GM18868 (cell line): ENCODE data around the gene ARL3.

Experiments used
- ATAC-seq: cut with Tn5 transposase; IDR thresholded peaks from one replicate; pipeline ENCODE4 v1.9.1; 2021; ENCODE audit warnings: mild to moderate bottlenecking, moderate library complexity; ENCODE audit not compliant: unreplicated experiment

Gene ARL3

DNA sequence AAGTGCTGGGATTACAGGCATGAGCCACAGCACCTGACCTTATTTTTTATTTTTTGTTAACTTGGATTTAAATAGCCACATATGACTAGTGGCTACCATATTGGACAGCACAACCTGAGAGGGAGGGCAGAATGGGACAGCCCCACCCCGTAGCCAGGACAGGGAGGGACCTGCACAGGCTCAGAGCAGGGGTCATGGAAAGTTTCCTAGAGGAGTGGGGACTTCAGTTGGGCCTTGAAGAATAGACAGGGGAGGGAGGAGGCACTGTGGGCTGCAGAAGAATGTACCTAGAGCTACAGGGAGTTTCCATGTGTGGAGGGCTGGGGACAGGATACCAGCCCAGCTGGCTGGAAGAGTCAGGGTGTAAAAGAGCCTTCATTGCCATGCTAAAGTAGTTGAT is 61.1 kb downstream of the ARL3 start:
- no peak for ATAC-seq

DNA sequence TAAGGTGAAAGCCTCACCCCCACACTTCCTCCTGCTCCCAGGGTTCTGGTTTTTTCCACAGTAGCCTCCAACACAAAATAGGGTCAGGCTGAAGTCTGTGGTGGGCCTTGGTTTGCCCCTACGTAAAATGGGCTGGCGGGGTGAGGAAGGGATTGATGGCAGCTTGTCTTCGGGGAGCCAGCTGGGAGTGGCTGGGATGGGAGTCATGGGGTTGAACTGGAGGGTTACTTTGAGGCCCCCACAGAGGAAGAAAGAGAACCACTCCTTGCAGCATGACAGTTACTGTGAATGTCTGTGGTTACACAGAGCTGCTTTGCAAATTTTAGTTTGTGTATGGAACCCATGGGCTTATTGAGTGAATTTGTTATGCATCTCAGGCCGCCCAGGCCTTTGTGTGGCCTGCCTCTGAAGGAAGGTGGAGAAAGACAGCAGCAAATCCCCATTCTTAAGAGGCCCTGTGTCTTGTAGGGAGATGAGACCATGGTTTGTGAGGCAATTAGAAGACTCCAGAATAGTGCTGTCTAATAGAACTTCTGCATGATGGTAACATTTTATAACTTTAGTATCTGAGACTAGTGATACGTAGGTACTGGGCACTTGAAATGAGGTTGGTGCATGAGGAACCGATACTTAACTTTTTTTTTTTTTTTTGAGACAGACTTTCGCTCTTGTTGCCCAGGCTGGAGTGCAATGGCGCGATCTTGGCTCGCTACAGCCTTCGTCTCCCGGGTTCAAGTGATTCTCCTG is 61.9 kb downstream of the ARL3 start:
- ATAC-seq = peak; percentile 41

DNA sequence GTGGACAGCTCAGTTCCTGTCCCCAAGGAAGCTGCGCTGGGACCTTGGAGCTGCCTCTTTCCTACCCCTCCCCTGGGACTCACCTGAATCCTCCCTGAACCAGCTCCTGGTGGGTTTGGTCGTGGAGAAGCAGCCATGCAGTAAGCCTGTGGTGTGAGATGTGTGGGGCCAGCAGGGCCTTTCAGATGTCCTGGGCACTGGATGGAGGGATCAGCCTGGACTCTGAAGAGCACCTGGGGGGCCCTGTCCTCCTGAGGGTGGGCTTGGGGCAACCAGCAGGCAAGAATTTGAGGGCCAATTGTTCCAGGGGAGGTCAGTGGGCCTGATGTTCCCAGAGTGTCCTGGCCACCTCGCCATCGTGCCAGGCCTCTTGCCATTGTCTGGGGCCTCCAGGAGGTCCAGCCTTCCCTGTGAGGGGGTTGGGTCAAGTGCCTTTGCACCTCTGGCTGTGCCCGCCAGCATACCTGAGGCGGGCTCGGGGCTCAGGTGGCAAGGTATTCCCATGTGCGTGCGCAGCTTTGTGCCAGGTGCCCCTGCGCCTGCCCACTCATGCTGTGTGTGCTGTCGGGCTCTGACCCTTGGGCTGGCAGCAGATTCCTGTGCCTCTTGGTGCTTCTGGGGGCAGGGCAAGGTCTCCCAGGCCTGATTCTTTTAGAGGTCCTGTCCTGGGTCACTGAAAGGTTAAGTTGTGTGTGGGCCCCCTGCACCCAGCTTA is 62.6 kb downstream of the ARL3 start:
- ATAC-seq = no peak

DNA sequence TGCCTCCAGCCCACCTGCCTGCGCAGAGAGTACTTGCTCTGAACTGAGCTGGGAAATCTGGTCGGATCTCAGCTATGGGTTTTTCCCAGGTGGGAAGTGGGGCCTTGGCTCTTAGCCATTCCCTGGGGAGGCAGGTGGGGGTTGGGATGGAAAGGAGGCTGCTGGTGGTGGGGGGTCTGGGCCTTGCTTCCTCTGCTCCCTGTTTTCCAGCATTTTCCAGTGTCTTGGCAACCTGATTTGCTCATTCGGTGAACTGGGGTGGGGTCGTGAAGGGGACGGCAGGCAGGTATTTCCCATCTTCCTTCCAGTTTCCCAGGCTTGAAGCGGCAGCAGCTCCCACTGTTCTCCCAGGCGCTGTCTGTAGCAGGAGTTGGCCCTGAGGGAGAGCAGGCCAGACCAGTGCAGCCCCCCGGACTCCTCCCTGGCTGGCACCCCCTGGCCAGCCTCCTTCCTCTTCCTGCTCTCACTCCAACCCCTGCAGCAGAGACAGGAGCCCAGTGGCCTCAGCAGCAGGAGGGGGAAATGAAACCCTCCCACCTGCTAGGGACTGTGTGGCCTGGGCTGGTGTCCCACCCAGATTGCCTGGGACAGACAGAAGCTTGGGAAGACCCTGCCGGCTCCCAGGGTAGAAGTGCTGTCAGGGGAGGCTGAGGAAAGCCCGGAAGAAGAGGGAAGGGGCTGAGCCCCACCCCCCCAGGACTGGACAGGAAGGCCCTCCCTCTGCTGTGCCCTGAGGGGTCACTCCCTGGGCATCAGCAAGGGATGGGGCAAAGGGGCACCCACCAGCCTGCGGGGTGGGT is 63.3 kb downstream of the ARL3 start:
- no peak for ATAC-seq

DNA sequence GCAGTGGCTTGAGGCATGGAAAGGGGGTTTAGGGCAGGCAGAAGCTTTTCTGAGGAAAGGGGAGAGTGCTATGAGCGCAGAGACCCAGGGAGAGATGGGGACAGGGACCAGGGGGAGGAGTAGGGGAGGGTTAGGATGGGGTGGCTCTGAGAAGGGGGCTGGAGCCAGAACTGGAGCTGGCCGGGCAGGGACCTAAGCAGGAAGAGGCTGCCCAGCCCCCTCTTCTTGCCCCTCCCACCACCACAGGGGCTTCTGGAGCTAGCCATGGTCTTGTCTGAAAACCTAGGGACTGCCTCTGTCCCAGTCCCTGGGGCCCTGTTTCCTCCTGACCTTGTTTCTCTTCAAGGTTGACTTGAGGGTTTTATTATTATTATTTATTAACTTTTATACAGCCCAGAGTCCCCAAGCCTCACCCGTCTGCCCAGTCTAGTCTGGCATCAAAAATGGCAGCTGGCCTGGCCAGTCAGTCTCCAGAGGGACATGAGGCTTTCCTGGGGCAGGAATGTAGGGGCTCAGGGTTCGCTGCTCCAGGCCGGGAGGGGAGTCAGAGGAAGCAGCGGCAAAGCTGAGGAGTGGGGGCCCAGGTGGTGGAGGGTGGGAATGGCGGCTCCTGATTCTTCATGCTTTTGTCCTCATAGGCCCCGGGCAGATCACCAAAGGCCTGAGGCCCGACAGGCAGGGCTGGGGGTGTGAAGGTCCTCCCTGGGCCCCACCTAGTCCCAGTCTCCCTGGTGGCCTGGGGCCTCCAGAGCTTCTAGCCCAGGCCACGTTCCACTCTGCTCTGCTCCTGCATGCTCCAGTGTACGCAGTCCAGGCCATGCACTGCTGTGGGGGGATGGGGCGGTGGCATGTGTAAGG is 64.2 kb downstream of the ARL3 start:
- ATAC-seq = no peak

DNA sequence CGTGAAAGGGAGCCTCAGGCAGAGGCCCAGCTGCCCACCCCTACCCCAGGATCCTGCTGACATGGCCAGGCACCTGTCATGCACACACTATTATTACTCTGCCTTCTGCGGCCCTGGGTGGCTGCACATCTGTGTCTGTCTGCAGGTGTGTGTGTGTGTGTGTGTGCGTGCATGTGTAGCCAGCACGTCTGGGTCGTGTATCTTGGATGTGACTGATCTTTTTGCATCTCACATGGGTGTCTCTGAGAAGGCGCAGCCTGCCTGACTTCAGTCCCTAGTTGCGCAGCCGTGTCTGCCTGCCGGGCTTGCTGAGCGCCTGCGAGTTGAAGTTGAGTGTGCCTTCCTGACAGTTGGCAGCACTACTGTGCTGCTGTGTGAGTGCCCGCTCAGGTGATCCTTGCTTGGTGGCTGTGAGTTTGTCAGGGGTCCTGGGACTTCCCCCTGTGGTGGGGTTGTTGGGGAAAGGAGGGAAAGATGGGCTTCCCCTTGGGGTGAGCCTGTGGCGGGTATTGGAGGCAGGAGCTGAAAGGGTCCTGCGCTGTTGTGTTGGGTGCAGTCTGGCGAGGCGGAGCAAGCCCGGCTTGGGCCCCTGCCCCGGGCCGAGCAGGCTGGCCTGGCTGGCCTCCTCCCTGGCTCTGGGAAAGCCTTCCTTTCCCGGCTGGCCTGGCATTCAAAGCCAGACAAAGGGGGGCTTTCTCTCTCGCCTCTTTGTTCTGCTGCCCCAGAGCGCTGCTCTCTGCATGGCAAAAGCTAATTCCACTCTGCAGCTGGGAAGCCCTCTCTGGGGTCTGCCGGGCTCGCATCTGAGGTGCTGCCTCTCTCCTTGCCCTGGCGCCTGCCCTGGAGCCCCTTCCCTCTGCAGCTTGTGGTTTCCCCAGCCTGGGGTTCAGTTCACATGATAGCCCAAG is 65.1 kb downstream of the ARL3 start:
- no peak for ATAC-seq

DNA sequence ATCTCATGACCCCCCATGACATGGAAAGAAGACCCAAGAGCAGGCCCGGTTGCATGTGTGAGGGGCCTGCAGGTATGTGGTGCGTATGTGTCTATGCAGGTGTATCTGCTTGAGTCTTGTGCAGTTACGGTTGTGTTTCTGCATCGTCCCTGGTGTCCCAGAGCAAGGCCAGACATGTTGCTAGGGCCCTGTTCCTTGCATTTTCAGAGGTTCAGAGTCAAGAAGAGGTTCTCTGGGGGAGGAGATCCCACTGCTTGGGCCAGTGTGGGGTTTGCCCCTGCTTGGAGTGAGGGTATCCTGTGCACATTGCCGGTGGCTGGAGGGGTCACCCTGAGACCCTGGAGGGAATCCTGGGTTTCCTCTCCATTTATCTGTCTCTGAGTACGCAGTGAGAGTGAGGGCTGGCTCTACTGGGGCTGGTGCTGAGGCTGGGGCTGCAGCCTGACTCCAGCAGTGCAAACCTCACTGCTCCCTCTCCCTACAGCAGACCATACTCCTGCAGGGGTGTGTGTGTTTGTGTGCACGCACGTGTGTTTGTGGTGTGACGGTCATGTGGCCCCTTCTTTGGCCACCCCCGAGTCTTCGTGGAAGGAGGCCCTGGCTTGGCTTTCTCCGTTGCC is 65.8 kb downstream of the ARL3 start:
- no peak for ATAC-seq

DNA sequence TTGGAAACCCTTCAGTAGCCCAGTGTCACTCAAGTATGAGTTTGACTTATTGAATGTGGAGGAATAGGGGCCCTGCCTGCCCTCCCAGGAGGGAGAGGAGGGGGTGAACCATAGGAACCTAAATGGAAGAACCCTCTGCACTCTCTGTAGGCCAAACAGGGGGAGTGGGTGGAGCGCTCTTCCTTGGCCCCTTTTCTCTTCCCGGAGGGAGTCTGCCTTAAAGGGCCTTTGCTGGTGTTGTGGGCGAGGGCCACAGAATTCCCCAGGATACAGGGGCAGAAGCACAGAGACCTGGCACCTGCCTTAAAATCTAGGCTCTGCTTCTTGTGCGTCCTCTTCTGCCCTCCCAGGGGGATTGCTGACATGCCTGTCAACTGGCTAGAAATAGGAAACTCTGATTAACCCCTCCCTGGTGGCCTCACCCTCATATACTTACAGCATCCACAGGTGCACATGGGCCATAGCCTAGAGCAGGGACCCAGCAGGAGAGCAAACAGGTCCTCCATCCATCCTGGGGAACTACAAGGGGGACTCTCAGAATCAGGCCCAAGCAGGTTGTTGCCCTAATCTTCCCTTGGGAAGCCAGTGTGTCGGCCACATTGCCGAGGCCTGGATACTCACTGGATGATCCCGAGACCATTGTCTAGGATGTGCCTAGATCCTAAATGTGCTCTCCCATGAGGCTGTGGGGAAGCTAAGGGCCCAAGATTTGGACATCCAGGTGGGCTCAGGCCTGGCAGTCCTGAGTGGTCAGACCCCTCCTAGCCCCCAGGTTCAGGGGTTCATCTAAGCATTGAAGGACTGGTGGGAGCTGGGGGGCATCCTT is 66.5 kb downstream of the ARL3 start:
- ATAC-seq = no peak

DNA sequence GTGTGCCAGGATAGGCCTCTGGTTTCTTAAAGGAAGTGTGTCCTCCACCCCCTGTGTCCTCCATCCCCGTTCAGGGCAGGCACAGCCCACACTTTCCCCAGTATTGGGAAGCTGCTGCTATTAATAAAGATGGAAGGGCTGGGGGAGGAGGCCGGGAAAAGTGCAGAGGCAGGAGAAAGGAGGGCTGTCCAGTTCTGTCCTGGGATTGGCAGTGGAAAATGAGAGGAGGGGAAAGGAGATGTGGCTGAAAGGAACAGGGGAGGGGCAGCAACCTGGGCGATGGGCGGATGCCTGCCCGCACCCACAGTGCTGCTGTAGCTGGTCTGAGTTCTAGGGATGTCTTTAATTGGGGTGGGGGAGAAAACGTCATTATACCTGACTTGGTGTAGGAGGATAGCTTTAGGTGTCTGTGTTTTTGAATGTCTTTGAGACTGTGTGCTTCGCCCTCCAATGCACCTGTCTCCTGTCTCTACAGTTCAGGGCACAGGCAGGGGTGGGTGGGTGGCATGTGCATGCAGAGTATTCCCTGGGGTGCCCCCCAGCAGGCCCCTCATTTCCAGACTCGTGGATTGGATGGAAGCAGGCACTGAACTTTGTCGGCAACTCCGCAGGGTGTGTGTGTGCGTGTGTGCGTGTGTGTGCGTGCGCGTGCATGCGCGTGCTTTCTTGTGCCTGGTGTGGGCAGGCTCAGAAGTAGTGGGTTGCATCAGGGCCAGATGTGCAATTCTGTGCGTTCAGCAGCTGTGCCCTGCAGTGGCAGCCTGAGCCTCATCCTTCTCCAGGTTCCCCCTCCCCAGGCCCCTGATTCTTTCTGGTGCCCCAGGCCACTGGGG is 67.4 kb downstream of the ARL3 start:
- no peak for ATAC-seq

DNA sequence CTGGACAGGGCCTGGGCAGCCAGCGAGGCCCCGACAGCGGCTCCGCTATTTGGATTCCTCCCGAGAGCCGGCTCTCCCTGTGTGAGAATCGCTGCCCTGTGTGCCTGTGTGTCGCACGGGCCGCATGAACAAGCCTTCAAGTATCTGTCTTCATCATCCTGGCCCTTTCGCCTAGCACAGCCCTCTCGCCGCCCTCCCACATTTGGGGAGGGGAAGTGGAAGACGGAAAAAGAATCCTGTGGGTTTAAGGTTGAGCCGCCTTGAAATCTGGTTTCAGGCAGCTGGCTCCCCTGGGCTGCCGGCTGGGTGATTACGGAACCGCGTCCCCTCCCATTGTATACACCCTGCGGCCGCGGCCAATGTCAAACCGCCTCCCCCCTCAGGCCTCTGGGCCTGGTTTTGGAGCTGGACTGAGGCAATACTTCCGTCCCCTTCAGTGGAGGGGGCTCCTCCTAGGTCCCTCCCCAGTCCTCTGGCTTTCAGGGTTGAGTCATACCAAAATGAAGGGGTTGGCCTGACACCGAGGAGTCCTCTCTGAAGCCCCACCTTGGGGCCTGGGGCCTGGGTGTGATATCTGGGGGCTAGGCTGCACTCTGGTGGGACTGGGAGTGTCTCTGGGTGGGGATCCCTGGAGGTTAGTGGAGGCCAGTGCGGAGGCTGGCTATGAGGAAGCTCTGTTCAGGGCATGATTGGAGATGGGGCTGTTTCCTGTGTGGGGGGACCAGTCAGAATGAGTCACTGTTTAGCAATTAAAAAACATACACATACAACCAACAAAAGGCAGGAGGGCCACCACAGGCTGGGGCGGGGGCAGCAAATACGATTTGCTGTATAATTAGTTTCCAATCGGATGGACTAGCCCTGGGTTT is 68.2 kb downstream of the ARL3 start:
- peak; percentile 31 for ATAC-seq

DNA sequence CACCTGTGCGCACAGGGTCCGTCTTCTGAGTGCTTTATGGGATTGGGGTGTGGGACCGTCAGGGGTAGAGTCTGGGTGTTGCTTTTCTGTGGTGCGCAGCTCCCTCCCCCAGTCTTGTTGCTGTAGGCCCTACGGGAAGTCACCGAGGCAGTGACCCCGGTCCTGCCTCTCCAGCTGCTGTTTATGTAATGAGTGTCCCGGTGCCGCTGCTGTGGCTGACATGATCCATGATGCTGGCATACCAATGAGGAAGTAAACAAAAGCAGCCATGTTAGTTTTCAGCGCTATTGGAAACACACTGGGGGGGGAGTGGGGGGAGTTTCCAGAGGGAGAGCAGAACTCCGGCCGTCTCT is 68.8 kb downstream of the ARL3 start:
- ATAC-seq = no peak

DNA sequence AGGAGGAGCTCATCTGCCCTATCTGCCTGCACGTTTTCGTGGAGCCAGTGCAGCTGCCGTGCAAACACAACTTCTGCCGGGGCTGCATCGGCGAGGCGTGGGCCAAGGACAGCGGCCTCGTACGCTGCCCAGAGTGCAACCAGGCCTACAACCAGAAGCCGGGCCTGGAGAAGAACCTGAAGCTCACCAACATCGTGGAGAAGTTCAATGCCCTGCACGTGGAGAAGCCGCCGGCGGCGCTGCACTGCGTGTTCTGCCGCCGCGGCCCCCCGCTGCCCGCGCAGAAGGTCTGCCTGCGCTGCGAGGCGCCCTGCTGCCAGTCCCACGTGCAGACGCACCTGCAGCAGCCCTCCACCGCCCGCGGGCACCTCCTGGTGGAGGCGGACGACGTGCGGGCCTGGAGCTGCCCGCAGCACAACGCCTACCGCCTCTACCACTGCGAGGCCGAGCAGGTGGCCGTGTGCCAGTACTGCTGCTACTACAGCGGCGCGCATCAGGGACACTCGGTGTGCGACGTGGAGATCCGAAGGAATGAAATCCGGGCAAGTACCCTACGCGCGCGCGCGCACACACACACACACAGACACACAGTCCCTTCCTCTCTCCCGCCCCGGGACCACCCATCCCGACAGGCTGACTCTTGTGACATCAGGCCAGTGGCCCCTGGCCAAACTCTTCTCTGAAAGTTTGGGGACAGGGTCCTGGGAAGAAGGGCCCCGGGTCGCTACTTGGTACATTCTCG is 69.4 kb downstream of the ARL3 start:
- no peak for ATAC-seq

DNA sequence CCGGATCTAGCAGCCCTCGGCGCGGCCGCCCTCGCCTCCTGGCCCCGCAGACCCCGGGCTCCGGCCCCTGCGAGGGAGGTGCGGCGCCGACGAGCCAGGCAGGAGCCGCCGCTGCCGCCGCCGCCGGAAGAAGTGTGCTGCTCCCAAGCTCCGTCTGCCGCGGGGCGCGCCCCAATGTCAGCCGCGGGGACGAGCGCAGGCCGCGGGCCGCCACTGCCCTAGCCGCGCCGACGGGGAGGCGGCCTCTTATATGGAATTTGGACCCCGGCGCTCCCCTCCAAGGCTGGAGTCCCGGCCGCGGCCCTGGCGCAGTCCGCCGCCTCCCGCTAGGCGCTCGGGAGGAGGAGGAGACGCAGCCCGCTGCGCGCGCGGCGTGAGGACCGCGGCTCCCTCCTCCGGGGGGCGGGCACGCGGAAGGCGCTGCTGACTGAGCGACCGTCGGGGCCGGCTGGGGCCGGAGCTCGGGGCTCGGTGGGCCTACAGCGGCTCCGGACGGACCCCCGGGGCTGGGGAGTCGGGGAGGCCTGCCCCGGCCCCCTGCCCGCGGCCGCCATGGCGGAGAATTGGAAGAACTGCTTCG is 70.0 kb downstream of the ARL3 start, which contains the start of gene TRIM8:
Gene TRIM8 (plus strand): TSS at position 414 of the 580 bp plus-strand sequence. CDS start 139 bp downstream, at position 553.
- ATAC-seq = no peak

DNA sequence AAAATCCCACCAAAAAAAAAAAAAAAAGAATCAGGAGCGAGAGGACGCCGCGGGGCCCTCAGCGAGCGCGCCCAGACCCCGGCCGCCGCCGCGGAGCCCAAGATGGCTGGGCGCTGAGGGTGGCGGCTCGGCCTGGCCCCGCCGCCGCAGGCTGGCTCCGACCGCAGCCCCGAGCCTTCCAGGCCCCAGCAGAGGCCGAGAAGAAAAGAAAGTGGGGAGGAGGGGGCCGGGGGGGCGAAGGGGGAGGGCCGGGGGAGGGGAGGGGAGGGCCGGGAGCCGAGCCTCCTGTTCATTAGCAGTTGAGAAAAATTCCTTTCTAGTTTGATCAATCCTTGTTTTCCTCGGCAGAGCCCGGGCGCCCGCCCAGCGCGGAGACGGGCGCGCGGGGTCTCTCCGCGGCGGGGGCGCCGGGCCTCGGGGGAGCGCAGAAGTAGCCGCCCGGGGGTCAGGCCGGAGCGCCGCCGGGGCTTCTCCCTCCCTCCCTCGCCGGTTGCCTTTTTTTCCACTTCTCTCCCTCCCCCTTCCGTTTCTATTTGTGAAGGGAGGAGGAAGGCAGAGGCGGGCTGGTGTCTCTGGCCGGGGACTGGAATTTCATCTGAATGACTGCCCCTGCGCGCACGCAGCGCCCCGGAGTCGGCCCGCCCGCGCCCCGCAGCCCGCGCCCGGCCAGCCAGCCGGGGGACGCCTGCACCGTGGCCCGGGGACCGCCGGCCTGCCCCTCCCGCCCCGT is 70.7 kb downstream of the ARL3 start:
- ATAC-seq = no peak
